Measurements from ENCODE around the gene ATL2. TPM values are rescaled to one million over a fixed set of nuclear protein-coding genes. Genes with fewer than 3 reads are reported as not detected.

The ATL2 gene
- total RNA-seq (100 to 1,000 TPM; 118 to 127 TPM), polyA plus RNA-seq (ENCODE audit: insufficient read length in 2 of 2) (10 to 100 TPM; 36.4 to 49.1 TPM)
- long read RNA-seq, donor 1, partial matches to known transcripts, result 0 of 4 reads
- long read RNA-seq, donor 1, other reads (novel, unspliced or antisense), result 0 of 4 reads
- long read RNA-seq, donor 2, partial matches to known transcripts, result 14 of 14 reads
- long read RNA-seq, donor 2, other reads (novel, unspliced or antisense), result 0 of 14 reads
- long read RNA-seq, donor 3, partial matches to known transcripts, result 0 of 1 reads
- long read RNA-seq, donor 3, other reads (novel, unspliced or antisense), result 0 of 1 reads
- long read RNA-seq, donor 4, partial matches to known transcripts, result 0 of 5 reads
- long read RNA-seq, donor 4, other reads (novel, unspliced or antisense), result 0 of 5 reads

DNA sequence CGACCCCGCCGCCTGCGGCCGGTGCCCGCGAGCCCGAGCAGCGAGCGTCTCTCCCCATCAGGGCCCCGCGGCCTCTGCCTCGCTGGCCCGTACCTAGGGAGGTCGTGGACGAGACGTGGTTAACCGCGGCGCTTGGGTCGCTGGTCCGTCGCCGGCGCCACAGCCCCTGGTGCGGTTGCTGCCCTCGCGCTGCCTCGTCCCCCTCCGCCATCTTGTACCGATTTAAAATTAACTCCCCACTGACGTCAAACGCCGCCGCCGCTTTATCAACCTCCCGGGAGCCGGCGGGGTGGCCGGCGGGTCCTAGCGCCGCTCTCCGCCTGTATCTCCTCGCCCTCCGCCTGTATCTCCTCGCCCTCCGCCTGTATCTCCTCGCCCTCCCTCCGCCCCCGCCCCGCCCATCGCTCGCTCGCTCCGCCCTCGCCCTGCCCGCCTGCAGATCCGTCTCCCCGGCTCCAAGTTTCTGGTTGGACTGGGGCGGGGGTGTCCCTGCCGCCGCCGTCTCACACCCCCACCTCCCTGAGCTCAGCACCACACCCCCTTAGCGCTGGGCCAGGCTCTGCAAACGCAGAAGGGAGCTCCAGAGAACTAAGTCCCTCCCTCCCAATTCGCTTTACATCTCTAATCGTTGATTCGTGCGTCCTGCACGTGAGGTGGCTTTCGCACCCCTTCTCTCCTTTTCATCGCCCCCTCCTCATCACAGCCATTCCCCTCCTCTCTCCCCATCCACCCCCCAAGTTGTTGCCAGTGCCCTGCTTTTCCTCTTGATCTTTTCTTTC is at the start of gene ATL2:
Gene ATL2, minus strand, starts transcription at position 224 of the 779 bp plus-strand sequence. Its CDS starts 13 bp downstream, at position 211.
- under 1% methylated on average over 71 of the region's 73 CpGs for WGBS (ENCODE audit: insufficient coverage)
- H3K27ac ChIP-seq (ENCODE audit: low read depth, low read length), result peak within 1 kb of the TSS; percentile 95
- DNase-seq (ENCODE audit: low read depth in 4 of 6, low spot score in 6 of 6), result peak; percentile 75 to 98 (median 92)
- no peaks in the 10 kb centered on the region for H3K36me3 ChIP-seq (ENCODE audit: control insufficient read depth, insufficient read depth, low read length)
- H3K27me3 ChIP-seq (ENCODE audit: control insufficient read depth, insufficient read depth, low read length), result no peaks in the 10 kb centered on the region
- H3K9me3 ChIP-seq (ENCODE audit: control insufficient read depth, insufficient read depth, low read length), result no peaks in the 10 kb centered on the region
- peaks cover 3% of the 10 kb centered on the region for H3K4me1 ChIP-seq (ENCODE audit: control insufficient read depth, insufficient read depth, low read length)
- H3K4me3 ChIP-seq (ENCODE audit: low read depth, low read length), result peak within 1 kb of the TSS; percentile 96

DNA sequence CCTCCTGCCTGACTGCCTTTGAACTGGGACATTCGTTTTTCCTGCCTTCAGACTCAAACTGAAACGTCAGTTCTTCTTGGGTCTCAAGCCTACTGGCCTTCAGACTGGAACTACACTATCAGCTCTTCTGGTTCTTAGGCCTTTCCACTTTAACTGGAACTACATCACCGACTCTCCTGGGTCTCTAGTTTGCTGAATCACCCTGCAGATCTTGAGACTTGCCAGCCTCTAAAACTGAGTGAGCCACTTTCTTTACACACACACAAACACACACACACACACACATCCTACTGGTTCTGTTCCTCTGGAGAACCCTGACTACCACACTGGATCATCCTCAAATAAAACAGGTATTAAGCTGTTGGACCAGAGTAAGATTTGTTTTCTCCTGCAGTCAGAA is 46.7 kb upstream of the ATL2 start:
- no peaks in the 10 kb centered on the region for H3K9me3 ChIP-seq (ENCODE audit: control insufficient read depth, insufficient read depth, low read length)
- H3K27ac ChIP-seq (ENCODE audit: low read depth, low read length), result no peak overlapping the region
- no peak overlapping the region for H3K4me3 ChIP-seq (ENCODE audit: low read depth, low read length)
- peaks cover 9% of the 10 kb centered on the region for H3K4me1 ChIP-seq (ENCODE audit: control insufficient read depth, insufficient read depth, low read length)
- no peaks in the 10 kb centered on the region for H3K36me3 ChIP-seq (ENCODE audit: control insufficient read depth, insufficient read depth, low read length)
- no peak for DNase-seq (ENCODE audit: low read depth in 4 of 6, low spot score in 6 of 6)
- 56% methylated on average over 3 of the region's 3 CpGs for WGBS (ENCODE audit: insufficient coverage)
- no peaks in the 10 kb centered on the region for H3K27me3 ChIP-seq (ENCODE audit: control insufficient read depth, insufficient read depth, low read length)

DNA sequence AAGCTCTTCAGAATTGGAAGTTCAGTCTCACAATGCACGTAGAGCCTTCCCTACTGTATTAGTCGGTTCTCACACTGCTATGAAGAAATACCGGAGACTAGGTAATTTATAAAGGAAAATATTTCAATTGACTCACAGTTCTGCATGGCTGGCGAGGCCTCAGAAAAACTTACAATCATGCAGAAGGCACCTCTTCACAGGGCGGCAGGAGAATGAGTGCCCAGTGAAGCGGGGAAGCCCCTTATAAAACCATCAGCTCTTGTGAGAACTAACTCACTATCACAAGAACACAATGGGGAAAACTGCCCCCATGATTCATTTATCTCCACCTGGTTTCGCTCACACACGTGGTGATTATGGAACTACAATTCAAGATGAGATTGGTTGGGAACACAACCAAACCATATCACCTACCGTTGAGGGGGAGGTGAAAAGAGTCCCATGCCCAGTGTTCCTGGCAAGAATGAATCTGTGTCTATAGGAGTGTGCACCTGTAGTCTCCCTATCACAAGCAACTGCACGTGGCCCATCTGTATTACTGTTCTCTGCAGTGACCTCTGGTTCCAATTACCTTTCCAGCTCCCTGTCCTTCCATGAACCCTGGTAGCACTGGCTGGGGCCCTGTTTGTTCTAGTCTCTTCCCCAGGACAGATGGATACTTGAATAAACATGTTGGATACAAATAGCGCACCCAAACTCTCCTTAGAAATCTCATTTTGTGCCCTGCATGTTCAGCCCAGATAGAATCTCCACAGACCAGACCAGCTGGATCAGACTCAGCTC is 44.4 kb upstream of the ATL2 start:
- H3K36me3 ChIP-seq (ENCODE audit: control insufficient read depth, insufficient read depth, low read length), result no peaks in the 10 kb centered on the region
- H3K27ac ChIP-seq (ENCODE audit: low read depth, low read length), result no peak overlapping the region
- 73% methylated on average over 5 of the region's 11 CpGs for WGBS (ENCODE audit: insufficient coverage)
- H3K4me3 ChIP-seq (ENCODE audit: low read depth, low read length), result no peak overlapping the region
- DNase-seq (ENCODE audit: low read depth in 4 of 6, low spot score in 6 of 6), result no peak
- no peaks in the 10 kb centered on the region for H3K27me3 ChIP-seq (ENCODE audit: control insufficient read depth, insufficient read depth, low read length)
- no peaks in the 10 kb centered on the region for H3K4me1 ChIP-seq (ENCODE audit: control insufficient read depth, insufficient read depth, low read length)
- no peaks in the 10 kb centered on the region for H3K9me3 ChIP-seq (ENCODE audit: control insufficient read depth, insufficient read depth, low read length)

DNA sequence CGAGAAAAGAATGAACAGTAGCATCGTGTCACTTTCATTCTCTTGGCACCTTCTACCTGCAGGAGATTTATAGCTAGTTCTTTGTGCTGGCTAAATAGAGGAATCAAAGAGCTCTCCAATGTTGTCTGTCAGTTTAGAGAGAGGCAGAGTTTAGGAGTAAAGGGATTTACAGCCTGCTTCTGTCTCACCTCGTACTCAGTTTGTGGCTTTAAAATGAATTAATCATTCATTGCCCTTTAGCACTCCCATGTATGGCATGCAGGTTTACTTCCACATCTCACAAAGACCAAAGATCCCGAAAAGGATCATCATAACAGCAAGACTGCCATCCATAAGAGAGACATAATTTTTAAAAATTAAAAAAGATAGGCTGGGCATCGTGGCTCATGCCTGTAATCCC is 42.4 kb upstream of the ATL2 start:
- 80% methylated on average over 1 of the region's 5 CpGs for WGBS (ENCODE audit: insufficient coverage)
- H3K9me3 ChIP-seq (ENCODE audit: control insufficient read depth, insufficient read depth, low read length), result no peaks in the 10 kb centered on the region
- no peaks in the 10 kb centered on the region for H3K36me3 ChIP-seq (ENCODE audit: control insufficient read depth, insufficient read depth, low read length)
- H3K27ac ChIP-seq (ENCODE audit: low read depth, low read length), result no peak overlapping the region
- H3K27me3 ChIP-seq (ENCODE audit: control insufficient read depth, insufficient read depth, low read length), result no peaks in the 10 kb centered on the region
- DNase-seq (ENCODE audit: low read depth in 4 of 6, low spot score in 6 of 6), result no peak
- no peak overlapping the region for H3K4me3 ChIP-seq (ENCODE audit: low read depth, low read length)
- H3K4me1 ChIP-seq (ENCODE audit: control insufficient read depth, insufficient read depth, low read length), result no peaks in the 10 kb centered on the region

DNA sequence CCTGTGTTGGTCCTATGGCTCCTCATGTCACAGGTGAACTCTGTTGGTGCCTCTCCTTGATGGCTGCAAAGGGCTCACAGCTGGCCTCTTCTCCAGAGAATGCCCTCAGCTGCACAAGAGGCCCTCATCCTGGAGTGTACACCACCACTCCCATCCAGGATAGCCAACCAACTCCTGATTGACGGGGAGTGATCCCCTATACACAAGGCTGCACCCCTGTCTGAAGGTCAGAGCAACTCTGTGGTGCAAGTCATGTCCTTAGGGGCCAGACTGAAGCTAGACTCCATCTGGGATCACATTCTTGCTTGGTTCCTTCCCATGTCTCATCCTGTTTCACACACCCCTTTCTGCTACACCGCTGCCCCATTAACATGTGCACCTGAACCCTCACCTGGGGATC is 41.7 kb upstream of the ATL2 start:
- H3K9me3 ChIP-seq (ENCODE audit: control insufficient read depth, insufficient read depth, low read length), result no peaks in the 10 kb centered on the region
- no peak overlapping the region for H3K4me3 ChIP-seq (ENCODE audit: low read depth, low read length)
- 100% methylated on average over 1 of the region's 2 CpGs for WGBS (ENCODE audit: insufficient coverage)
- no peaks in the 10 kb centered on the region for H3K27me3 ChIP-seq (ENCODE audit: control insufficient read depth, insufficient read depth, low read length)
- H3K27ac ChIP-seq (ENCODE audit: low read depth, low read length), result no peak overlapping the region
- H3K4me1 ChIP-seq (ENCODE audit: control insufficient read depth, insufficient read depth, low read length), result no peaks in the 10 kb centered on the region
- H3K36me3 ChIP-seq (ENCODE audit: control insufficient read depth, insufficient read depth, low read length), result no peaks in the 10 kb centered on the region
- DNase-seq (ENCODE audit: low read depth in 4 of 6, low spot score in 6 of 6), result no peak

DNA sequence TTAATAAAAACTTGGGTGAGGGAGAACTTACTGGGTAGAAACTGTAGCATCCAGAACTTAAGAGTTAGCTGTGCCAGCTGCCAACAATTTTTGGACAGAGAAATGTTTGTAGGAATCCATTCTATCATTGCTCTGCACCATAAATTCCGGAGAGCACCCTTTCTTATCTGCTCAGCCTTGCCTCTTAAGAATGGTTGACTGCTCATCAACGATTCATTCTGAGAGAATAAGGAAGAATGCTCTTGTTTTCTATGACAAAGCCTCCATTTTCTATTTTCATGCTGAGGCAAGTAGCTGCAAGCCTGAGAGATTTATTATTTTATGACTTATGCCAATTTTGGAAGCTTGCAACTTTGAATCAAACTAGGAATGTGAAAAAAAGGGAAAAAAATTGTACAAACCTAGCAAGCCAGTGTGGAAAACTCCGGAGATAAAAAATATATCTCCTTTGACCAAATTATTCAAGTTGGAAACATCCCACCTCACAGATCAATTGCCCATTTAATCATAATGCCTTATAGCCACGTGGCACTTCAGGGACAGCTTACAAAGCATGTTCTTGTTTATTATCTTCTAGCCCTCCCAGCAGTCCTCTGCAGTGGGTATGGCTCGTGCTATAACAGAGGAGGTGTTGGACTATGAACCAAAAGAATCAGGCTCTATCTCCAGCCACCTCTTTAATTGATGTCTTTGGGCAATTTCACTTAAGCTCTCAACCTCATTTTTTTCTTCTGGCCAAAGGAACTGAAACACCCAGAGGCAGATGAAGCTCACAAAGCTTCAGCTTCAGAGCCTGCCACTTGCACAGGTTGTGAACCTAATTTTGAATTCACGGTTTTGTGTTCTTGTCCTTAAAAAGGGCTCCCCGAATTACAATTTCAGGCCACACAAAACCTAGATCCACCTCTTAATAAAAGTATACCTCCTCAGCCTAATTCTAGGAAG is 40.9 kb upstream of the ATL2 start:
- Histone ChIP-seq H3K27me3 (ENCODE audit: control insufficient read depth, insufficient read depth, low read length) (no peaks in the 10 kb centered on the region), H3K9me3 (ENCODE audit: control insufficient read depth, insufficient read depth, low read length) (no peaks in the 10 kb centered on the region), H3K4me1 (ENCODE audit: control insufficient read depth, insufficient read depth, low read length) (no peaks in the 10 kb centered on the region), H3K4me3 (ENCODE audit: low read depth, low read length) (no peak overlapping the region), H3K27ac (ENCODE audit: low read depth, low read length) (no peak overlapping the region), H3K36me3 (ENCODE audit: control insufficient read depth, insufficient read depth, low read length) (no peaks in the 10 kb centered on the region)
- WGBS (ENCODE audit: insufficient coverage), result 73% methylated on average over 3 of the region's 7 CpGs
- peak in 1 of 6 donors; percentile 49 for DNase-seq (ENCODE audit: low read depth in 4 of 6, low spot score in 6 of 6)

DNA sequence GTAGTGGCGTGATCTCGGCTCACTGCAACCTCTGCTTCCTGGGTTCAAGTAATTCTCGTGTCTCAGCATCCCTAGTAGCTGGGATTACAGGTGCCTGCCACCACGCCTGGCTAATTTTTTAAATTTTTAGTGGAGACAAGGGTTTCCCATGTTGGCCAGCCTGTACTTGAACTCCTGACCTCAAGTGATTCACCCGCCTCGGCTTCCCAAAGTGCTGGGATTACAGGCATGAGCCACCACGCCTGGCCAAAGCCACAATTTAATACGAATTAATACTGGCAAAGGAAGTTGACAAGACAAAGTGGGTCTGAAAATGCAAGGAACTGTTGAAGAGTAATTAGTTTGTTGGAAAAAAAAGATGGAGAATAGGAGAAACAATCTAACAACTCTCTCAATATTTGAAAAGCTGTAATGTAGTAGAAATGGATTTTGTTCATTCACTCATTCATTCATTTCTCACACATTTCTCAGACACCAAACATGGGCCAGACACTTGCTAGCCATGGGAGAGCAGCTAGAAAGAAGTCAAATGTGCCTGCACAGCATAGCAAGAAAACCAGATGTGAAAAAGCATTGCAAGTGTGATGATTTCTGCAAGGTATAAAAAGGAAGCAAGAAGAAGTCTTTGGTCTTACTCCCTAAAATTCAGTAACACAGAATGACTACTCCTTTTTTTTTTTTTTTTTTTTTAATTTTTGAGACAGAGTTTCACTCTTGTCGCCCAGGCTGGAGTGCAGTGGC is 39.4 kb upstream of the ATL2 start:
- H3K4me3 ChIP-seq (ENCODE audit: low read depth, low read length), result no peak overlapping the region
- no peaks in the 10 kb centered on the region for H3K27me3 ChIP-seq (ENCODE audit: control insufficient read depth, insufficient read depth, low read length)
- H3K9me3 ChIP-seq (ENCODE audit: control insufficient read depth, insufficient read depth, low read length), result peaks cover 5% of the 10 kb centered on the region
- H3K27ac ChIP-seq (ENCODE audit: low read depth, low read length), result no peak overlapping the region
- DNase-seq (ENCODE audit: low read depth in 4 of 6, low spot score in 6 of 6), result no peak
- 84% methylated on average over 5 of the region's 9 CpGs for WGBS (ENCODE audit: insufficient coverage)
- H3K36me3 ChIP-seq (ENCODE audit: control insufficient read depth, insufficient read depth, low read length), result no peaks in the 10 kb centered on the region
- no peaks in the 10 kb centered on the region for H3K4me1 ChIP-seq (ENCODE audit: control insufficient read depth, insufficient read depth, low read length)

DNA sequence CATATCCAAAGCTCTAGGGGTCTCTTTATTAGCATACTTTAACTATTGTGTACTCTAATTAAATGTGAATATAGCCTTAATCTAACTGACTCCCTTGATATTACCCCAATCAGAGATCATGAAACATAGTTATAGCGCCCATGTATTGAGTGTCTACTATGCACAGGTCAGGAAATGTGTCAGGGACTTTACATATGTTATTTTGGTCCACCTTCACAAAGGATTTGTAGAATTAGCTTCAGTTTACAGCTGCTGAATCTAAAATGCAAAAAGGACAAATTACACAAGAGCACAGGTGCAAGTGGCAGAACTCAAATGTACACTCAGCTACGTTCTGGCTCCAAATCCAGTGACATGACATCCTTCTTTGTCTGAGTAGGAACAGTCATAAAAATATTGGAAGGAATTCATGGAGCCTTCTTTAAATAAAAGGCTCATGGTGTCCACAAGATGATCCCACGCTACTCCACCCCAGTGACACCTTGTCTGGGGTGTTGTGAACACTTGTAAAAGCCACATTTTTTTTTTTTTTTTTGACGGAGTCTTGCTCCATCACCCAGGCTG is 38.7 kb upstream of the ATL2 start:
- Histone ChIP-seq H3K4me1 (ENCODE audit: control insufficient read depth, insufficient read depth, low read length) (no peaks in the 10 kb centered on the region), H3K36me3 (ENCODE audit: control insufficient read depth, insufficient read depth, low read length) (no peaks in the 10 kb centered on the region), H3K9me3 (ENCODE audit: control insufficient read depth, insufficient read depth, low read length) (peaks cover 5% of the 10 kb centered on the region), H3K27ac (ENCODE audit: low read depth, low read length) (no peak overlapping the region), H3K27me3 (ENCODE audit: control insufficient read depth, insufficient read depth, low read length) (no peaks in the 10 kb centered on the region), H3K4me3 (ENCODE audit: low read depth, low read length) (no peak overlapping the region)
- peak in 1 of 6 donors; percentile 35 for DNase-seq (ENCODE audit: low read depth in 4 of 6, low spot score in 6 of 6)
- 86% methylated on average over 1 of the region's 4 CpGs for WGBS (ENCODE audit: insufficient coverage)
